ENCODE data around the gene ADARB1. TPM values are rescaled to one million over a fixed set of nuclear protein-coding genes. Genes with fewer than 3 reads are reported as not detected.
A peak's percentile ranks its signal among the peaks of the same experiment; 100 is the strongest.

Gene ADARB1
- total and polyA plus RNA-seq, 2 experiments from 2014 or later: 4.8 to 14.8 TPM

DNA sequence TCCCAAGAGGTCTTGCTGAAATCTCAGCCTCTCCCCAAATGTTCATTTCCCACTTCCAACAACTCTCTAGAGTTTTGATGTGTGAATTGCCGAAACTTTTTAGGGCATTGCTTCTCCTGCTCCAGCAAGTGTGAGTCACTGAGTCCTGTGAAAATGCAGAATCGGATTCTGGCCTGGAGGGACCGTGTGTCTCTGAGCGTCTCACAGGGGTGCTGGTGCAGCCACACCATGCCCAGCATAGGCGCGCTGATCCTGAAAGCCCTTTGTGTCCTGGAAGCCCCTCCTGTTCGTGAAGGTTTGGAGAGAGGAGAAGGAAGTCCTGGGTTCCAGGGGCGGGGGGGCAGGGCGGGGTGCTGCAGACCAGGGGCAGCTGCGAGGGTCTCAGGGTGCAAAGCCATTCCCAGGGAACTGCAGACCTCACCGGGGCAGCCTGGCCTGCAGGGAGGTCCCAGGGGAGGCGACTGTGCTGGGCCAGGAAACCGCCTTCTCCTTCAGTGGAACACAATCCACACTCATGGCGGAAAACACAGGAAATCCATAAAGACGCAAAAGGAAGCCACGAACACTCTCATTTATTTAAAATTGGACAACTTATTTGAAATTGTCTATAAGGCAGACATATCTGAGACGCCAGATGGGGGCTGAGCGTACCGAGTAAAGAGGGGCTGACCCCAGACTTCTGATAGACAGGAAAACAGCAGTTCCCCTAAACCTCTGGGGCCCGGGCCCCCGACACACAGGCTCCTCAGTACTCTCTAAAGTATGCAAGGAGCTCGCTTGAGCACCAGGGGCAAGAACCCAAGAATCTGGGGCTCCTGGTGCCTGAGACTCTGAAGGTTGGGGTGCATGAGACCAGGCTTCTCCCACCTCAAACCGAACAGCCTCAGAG lies 43.5 kb upstream of the ADARB1 start:
- H3K4me3 Mint-ChIP-seq: peak overlapping the region; percentile 42; the same call in 2 of the 3 replicates
- peaks cover 42% of the 10 kb centered on the region for H3K4me1 Mint-ChIP-seq
- H3K4me2 ChIP-seq: peak overlapping the region; percentile 63
- ATAC-seq (peak; percentile 21), DNase-seq (ENCODE audit: low spot score) (no peak)
- no peaks in the 10 kb centered on the region for H3K36me3 ChIP-seq (ENCODE audit: insufficient read depth)
- H3K27me3 ChIP-seq (ENCODE audit: insufficient read depth): no peaks in the 10 kb centered on the region
- no peak for TF ChIP-seq POLR2AphosphoS5 (IDR thresholded peaks at IDR 0.05; ENCODE audit: low read depth)
- TF ChIP-seq, protein P1, sequence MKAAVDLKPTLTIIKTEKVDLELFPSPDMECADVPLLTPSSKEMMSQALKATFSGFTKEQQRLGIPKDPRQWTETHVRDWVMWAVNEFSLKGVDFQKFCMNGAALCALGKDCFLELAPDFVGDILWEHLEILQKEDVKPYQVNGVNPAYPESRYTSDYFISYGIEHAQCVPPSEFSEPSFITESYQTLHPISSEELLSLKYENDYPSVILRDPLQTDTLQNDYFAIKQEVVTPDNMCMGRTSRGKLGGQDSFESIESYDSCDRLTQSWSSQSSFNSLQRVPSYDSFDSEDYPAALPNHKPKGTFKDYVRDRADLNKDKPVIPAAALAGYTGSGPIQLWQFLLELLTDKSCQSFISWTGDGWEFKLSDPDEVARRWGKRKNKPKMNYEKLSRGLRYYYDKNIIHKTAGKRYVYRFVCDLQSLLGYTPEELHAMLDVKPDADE (IDR thresholded peaks at IDR 0.05): no peak
- TF ChIP-seq, protein P2, sequence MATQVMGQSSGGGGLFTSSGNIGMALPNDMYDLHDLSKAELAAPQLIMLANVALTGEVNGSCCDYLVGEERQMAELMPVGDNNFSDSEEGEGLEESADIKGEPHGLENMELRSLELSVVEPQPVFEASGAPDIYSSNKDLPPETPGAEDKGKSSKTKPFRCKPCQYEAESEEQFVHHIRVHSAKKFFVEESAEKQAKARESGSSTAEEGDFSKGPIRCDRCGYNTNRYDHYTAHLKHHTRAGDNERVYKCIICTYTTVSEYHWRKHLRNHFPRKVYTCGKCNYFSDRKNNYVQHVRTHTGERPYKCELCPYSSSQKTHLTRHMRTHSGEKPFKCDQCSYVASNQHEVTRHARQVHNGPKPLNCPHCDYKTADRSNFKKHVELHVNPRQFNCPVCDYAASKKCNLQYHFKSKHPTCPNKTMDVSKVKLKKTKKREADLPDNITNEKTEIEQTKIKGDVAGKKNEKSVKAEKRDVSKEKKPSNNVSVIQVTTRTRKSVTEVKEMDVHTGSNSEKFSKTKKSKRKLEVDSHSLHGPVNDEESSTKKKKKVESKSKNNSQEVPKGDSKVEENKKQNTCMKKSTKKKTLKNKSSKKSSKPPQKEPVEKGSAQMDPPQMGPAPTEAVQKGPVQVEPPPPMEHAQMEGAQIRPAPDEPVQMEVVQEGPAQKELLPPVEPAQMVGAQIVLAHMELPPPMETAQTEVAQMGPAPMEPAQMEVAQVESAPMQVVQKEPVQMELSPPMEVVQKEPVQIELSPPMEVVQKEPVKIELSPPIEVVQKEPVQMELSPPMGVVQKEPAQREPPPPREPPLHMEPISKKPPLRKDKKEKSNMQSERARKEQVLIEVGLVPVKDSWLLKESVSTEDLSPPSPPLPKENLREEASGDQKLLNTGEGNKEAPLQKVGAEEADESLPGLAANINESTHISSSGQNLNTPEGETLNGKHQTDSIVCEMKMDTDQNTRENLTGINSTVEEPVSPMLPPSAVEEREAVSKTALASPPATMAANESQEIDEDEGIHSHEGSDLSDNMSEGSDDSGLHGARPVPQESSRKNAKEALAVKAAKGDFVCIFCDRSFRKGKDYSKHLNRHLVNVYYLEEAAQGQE (IDR thresholded peaks at IDR 0.05; ENCODE audit: unreplicated experiment): no peak
- no peak for TF ChIP-seq ZNF331 (CRISPR knock-in tag; IDR thresholded peaks at IDR 0.05; ENCODE audit: low read depth)
- TF ChIP-seq EZH2phosphoT487 (IDR thresholded peaks at IDR 0.05; ENCODE audit: unreplicated experiment): no peak
- no peak for TF ChIP-seq STAT1 (IDR thresholded peaks at IDR 0.05; ENCODE audit: unreplicated experiment)
- TF ChIP-seq NANOG (IDR thresholded peaks at IDR 0.05; ENCODE audit: borderline replicate concordance): no peak
- TF ChIP-seq, protein P3, sequence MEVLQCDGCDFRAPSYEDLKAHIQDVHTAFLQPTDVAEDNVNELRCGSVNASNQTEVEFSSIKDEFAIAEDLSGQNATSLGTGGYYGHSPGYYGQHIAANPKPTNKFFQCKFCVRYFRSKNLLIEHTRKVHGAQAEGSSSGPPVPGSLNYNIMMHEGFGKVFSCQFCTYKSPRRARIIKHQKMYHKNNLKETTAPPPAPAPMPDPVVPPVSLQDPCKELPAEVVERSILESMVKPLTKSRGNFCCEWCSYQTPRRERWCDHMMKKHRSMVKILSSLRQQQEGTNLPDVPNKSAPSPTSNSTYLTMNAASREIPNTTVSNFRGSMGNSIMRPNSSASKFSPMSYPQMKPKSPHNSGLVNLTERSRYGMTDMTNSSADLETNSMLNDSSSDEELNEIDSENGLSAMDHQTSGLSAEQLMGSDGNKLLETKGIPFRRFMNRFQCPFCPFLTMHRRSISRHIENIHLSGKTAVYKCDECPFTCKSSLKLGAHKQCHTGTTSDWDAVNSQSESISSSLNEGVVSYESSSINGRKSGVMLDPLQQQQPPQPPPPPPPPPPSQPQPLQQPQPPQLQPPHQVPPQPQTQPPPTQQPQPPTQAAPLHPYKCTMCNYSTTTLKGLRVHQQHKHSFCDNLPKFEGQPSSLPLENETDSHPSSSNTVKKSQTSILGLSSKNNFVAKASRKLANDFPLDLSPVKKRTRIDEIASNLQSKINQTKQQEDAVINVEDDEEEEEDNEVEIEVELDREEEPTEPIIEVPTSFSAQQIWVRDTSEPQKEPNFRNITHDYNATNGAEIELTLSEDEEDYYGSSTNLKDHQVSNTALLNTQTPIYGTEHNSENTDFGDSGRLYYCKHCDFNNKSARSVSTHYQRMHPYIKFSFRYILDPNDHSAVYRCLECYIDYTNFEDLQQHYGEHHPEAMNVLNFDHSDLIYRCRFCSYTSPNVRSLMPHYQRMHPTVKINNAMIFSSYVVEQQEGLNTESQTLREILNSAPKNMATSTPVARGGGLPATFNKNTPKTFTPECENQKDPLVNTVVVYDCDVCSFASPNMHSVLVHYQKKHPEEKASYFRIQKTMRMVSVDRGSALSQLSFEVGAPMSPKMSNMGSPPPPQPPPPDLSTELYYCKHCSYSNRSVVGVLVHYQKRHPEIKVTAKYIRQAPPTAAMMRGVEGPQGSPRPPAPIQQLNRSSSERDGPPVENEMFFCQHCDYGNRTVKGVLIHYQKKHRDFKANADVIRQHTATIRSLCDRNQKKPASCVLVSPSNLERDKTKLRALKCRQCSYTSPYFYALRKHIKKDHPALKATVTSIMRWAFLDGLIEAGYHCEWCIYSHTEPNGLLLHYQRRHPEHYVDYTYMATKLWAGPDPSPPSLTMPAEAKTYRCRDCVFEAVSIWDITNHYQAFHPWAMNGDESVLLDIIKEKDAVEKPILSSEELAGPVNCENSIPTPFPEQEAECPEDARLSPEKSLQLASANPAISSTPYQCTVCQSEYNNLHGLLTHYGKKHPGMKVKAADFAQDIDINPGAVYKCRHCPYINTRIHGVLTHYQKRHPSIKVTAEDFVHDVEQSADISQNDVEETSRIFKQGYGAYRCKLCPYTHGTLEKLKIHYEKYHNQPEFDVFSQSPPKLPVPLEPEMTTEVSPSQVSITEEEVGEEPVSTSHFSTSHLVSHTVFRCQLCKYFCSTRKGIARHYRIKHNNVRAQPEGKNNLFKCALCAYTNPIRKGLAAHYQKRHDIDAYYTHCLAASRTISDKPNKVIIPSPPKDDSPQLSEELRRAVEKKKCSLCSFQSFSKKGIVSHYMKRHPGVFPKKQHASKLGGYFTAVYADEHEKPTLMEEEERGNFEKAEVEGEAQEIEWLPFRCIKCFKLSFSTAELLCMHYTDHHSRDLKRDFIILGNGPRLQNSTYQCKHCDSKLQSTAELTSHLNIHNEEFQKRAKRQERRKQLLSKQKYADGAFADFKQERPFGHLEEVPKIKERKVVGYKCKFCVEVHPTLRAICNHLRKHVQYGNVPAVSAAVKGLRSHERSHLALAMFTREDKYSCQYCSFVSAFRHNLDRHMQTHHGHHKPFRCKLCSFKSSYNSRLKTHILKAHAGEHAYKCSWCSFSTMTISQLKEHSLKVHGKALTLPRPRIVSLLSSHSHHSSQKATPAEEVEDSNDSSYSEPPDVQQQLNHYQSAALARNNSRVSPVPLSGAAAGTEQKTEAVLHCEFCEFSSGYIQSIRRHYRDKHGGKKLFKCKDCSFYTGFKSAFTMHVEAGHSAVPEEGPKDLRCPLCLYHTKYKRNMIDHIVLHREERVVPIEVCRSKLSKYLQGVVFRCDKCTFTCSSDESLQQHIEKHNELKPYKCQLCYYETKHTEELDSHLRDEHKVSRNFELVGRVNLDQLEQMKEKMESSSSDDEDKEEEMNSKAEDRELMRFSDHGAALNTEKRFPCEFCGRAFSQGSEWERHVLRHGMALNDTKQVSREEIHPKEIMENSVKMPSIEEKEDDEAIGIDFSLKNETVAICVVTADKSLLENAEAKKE (CRISPR knock-in tag; IDR thresholded peaks at IDR 0.05): no peak
- TF ChIP-seq ZNF114 (CRISPR knock-in tag; IDR thresholded peaks at IDR 0.05): no peak
- TF ChIP-seq, protein P4, sequence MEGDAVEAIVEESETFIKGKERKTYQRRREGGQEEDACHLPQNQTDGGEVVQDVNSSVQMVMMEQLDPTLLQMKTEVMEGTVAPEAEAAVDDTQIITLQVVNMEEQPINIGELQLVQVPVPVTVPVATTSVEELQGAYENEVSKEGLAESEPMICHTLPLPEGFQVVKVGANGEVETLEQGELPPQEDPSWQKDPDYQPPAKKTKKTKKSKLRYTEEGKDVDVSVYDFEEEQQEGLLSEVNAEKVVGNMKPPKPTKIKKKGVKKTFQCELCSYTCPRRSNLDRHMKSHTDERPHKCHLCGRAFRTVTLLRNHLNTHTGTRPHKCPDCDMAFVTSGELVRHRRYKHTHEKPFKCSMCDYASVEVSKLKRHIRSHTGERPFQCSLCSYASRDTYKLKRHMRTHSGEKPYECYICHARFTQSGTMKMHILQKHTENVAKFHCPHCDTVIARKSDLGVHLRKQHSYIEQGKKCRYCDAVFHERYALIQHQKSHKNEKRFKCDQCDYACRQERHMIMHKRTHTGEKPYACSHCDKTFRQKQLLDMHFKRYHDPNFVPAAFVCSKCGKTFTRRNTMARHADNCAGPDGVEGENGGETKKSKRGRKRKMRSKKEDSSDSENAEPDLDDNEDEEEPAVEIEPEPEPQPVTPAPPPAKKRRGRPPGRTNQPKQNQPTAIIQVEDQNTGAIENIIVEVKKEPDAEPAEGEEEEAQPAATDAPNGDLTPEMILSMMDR (conservative IDR thresholded peaks at IDR 0.05; ENCODE audit: low read depth in 2 of 2): no peak
- no peak for TF ChIP-seq JUNB (IDR thresholded peaks at IDR 0.05; ENCODE audit: unreplicated experiment)
- TF ChIP-seq EZH2 (IDR thresholded peaks at IDR 0.05; ENCODE audit: low read depth, unreplicated experiment): no peak
- no peak for TF ChIP-seq CREB1 (CRISPR knock-in tag; IDR thresholded peaks at IDR 0.05; ENCODE audit: low read depth)
- no peak overlapping the region for H3K27ac Mint-ChIP-seq
- H3K27ac ChIP-seq (ENCODE audit: low read depth): no peak overlapping the region
- peaks cover 26% of the 10 kb centered on the region for H3K27me3 Mint-ChIP-seq (ENCODE audit: insufficient read depth, low read depth, poor library complexity)
- 0 out of 2 replicates have a peak overlapping the region, but pooled peaks have one; percentile 4 for H3K4me3 ChIP-seq
- H3F3A ChIP-seq (replicated peaks; ENCODE audit: low read depth): no peaks in the 10 kb centered on the region
- peaks cover 26% of the 10 kb centered on the region for H3K4me1 ChIP-seq (ENCODE audit: insufficient read depth)
- H3K79me2 ChIP-seq (replicated peaks; ENCODE audit: insufficient read depth): no peaks in the 10 kb centered on the region
- peak overlapping the region; percentile 85 for H2AFZ ChIP-seq
- H3K36me3 Mint-ChIP-seq (ENCODE audit: low read depth): peaks cover 1% of the 10 kb centered on the region; the same call in 1 of the 3 replicates
- peaks cover 2% of the 10 kb centered on the region; the same call in 1 of the 3 replicates for H3K9me3 Mint-ChIP-seq
- no peaks in the 10 kb centered on the region for H3K9me2 ChIP-seq (ENCODE audit: insufficient read depth)
- no peaks in the 10 kb centered on the region for H4K20me1 ChIP-seq (replicated peaks; ENCODE audit: insufficient read depth)
